ENCODE data around the gene NBAS.

- TF ChIP-seq CHD1 (IDR thresholded peaks at IDR 0.05; ENCODE audit: low read depth, low read length) (no peak), POLR2A (IDR thresholded peaks at IDR 0.05; ENCODE audit: low read depth, low read length) (no peak), SMC3 (IDR thresholded peaks at IDR 0.05; ENCODE audit: borderline replicate concordance, low read length) (no peak), POU2F2 (IDR thresholded peaks at IDR 0.05; ENCODE audit: borderline replicate concordance, low read depth, low read length) (no peak), EZH2 (IDR thresholded peaks at IDR 0.05; ENCODE audit: borderline replicate concordance, control insufficient read depth, low read depth, low read length) (no peak), SIN3A (IDR thresholded peaks at IDR 0.05; ENCODE audit: low read depth, low read length) (no peak), MAX (IDR thresholded peaks at IDR 0.05; ENCODE audit: low read depth, low read length) (no peak), RFX5 (IDR thresholded peaks at IDR 0.05; ENCODE audit: low read depth, low read length) (no peak), NFXL1 (IDR thresholded peaks at IDR 0.05; ENCODE audit: borderline replicate concordance) (no peak), ZNF384 (IDR thresholded peaks at IDR 0.05; ENCODE audit: borderline replicate concordance, low read depth, low read length) (no peak), USF1 (IDR thresholded peaks at IDR 0.05; ENCODE audit: borderline replicate concordance, extremely low read length, insufficient read depth, low read depth, low read length) (no peak), RCOR1 (conservative IDR thresholded peaks at IDR 0.05; ENCODE audit: low read depth, low read length) (no peak), CEBPB (IDR thresholded peaks at IDR 0.05; ENCODE audit: borderline replicate concordance in 1 of 2, low read depth in 2 of 2, low read length in 2 of 2) (no peak), TCF7 (IDR thresholded peaks at IDR 0.05; ENCODE audit: borderline replicate concordance) (no peak)
Observed at GRCh38 chr2:15166878-15167277, 394.3 kb downstream of the NBAS start.

All from GM12878 (cell line).